NCI-H510A treated with DMSO at 0.1 percent for 48 hours (cell line): ENCODE data around the gene OR51A7.
"Not testable (repeated sequence)": the region's sequence is repeated elsewhere in the genome, so short reads cannot be mapped to it uniquely, and the experiment has no call there.

Experiments
- DNase-seq: peaks from one replicate; lab custom pipeline; 2025; lab: John Stamatoyannopoulos, UW

The OR51A7 gene

GRCh38 chr11:4903484-4903883 lies at the start of gene OR51A7:
Gene OR51A7 (plus strand): TSS chr11:4903783. CDS start chr11:4907370, 3,587 bp downstream.
- peak; percentile 10 for DNase-seq

GRCh38 chr11:4854286-4854685 lies 49.3 kb upstream of the OR51A7 start:
- DNase-seq = not testable (repeated sequence)

- DNase-seq = no peak
These were observed 40.9 kb upstream of the OR51A7 start for GRCh38 chr11:4862447-4863236.

GRCh38 chr11:4863876-4864275 lies 39.7 kb upstream of the OR51A7 start:
- DNase-seq = no peak

- DNase-seq = peak; percentile 23
These were observed 37.7 kb upstream of the OR51A7 start for GRCh38 chr11:4865855-4866254.

- no peak for DNase-seq
These were observed 22.4 kb upstream of the OR51A7 start for GRCh38 chr11:4881188-4881587.

- DNase-seq = peak; percentile 10
These were observed 21.6 kb upstream of the OR51A7 start, which contains the start of gene OR51T1 for GRCh38 chr11:4881860-4882500. Gene OR51T1 (plus strand): TSS chr11:4881900. CDS start chr11:4881900, 0 bp downstream.

GRCh38 chr11:4882543-4882942 lies 21.0 kb upstream of the OR51A7 start:
- DNase-seq = peak; percentile 48

- DNase-seq = no peak
These were observed 19.2 kb upstream of the OR51A7 start for GRCh38 chr11:4884361-4884760.

GRCh38 chr11:4886186-4886585 lies 17.4 kb upstream of the OR51A7 start:
- no peak for DNase-seq

GRCh38 chr11:4887591-4887990 lies 16.0 kb upstream of the OR51A7 start:
- DNase-seq = no peak

- no peak for DNase-seq
These were observed 13.3 kb upstream of the OR51A7 start for GRCh38 chr11:4890279-4890678.

GRCh38 chr11:4891996-4892640 lies 11.5 kb upstream of the OR51A7 start:
- DNase-seq = no peak

- no peak for DNase-seq
These were observed 13.0 kb downstream of the OR51A7 start for GRCh38 chr11:4916581-4916980.

GRCh38 chr11:4919250-4919649 lies 15.7 kb downstream of the OR51A7 start, which contains the start of gene OR51G2:
Gene OR51G2 (minus strand): TSS chr11:4919350. CDS start chr11:4915663, 3,687 bp downstream.
- no peak for DNase-seq

GRCh38 chr11:4921796-4922195 lies 18.2 kb downstream of the OR51A7 start:
- DNase-seq = no peak

- no peak for DNase-seq
These were observed 18.7 kb downstream of the OR51A7 start for GRCh38 chr11:4922304-4922703.

- DNase-seq = no peak
These were observed 20.7 kb downstream of the OR51A7 start, which contains the start of gene OR51G1 for GRCh38 chr11:4924239-4924638. Gene OR51G1 (minus strand): TSS chr11:4924339. CDS start chr11:4924339, 0 bp downstream.

- no peak for DNase-seq
These were observed 23.0 kb downstream of the OR51A7 start for GRCh38 chr11:4926608-4927007.

GRCh38 chr11:4932751-4933150 lies 29.2 kb downstream of the OR51A7 start:
- DNase-seq = no peak

GRCh38 chr11:4936745-4937144 lies 33.2 kb downstream of the OR51A7 start:
- no peak for DNase-seq

- no peak for DNase-seq
These were observed 43.9 kb downstream of the OR51A7 start, which contains the start of gene OR51A4 for GRCh38 chr11:4947505-4947904. Gene OR51A4 (minus strand): TSS chr11:4947605. CDS start chr11:4947100, 505 bp downstream.
